ENCODE data around the gene GAGE13.
"Not testable (repeated sequence)": the region's sequence is repeated elsewhere in the genome, so short reads cannot be mapped to it uniquely, and the experiment has no call there.

GRCh38 chrX:49331841-49332240, 459 bp downstream of the GAGE13 start:
- TF ChIP-seq POLR2A (IDR thresholded peaks at IDR 0.05) = peak in 1 of 3 donors; percentile 13
- TF ChIP-seq CTCF (IDR thresholded peaks at IDR 0.05) = not testable (repeated sequence)

Data from body of pancreas (tissue), 4 donors.